Measurements from ENCODE around the gene UHRF1.

DNA sequence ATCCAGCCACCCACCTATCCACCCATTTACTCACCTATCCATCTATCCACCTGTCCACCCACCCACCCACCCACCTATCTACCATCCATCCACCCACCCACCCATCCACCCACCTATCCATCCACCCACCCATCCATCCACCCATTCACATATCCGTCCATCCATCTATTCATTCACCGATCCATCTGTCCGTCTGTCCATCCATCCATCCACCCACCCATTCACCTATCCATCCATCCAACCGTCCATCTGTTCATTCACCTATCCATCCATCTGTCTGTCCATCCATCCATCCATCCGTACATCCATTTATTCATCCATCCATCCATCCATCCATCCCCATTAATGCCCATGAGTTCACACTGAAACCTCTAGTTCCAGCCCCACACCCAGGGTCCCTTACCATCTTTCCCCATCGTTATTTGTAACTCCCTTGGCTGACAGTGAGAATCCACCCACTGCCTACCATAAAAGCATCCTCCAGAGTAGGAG, 90.9 kb downstream of the UHRF1 start:
- TF ChIP-seq EZH2 (IDR thresholded peaks at IDR 0.05) (no peak), POLR2AphosphoS5 (IDR thresholded peaks at IDR 0.05; ENCODE audit: borderline replicate concordance, low read depth, low read length) (no peak), FOXP2 (optimal IDR thresholded peaks at IDR 0.05; ENCODE audit: control extremely low read depth, extremely low read length, insufficient read depth) (no peak)
